HCT116 (cell line): ENCODE measurements around the gene TAX1BP1. TPM values are rescaled to one million over a fixed set of nuclear protein-coding genes. Genes with fewer than 3 reads are reported as not detected.

Experiments used
- ATAC-seq: fragments of 200-7000 bp; cut with Tn5 transposase; 2 replicates; pipeline ENCODE4 v1.9.1; 2020; ENCODE audit warnings: mild to moderate bottlenecking, moderate library complexity
- BruUV-seq: library from RNA; stranded (reverse); fragments of 400-500 nt; replicated peaks from 2 replicates; lab custom pipeline; 2021; lab: Mats Ljungman, UMichigan
- CTCF ChIA-PET: fragments of 300-600 bp; sonication (Branson Sonifier 250); formaldehyde crosslinking; loops from one replicate; lab custom pipeline; 2021; ENCODE audit warnings: antibody characterized with exemption; lab: Charles Lee
- POLR2A ChIA-PET: fragments of 300-600, 350-600 bp; sonication (Branson Sonifier 250); formaldehyde crosslinking; loops from one replicate; lab custom pipeline; 2021; ENCODE audit warnings: antibody characterized with exemption; lab: Charles Lee
- RAD21 ChIA-PET, 2 experiments: fragments of 300-600 bp; sonication (Branson Sonifier 250); formaldehyde crosslinking; loops; one replicate each; lab custom pipeline; 2023; ENCODE audit warnings: low total read pairs in 2 of 2; ENCODE audit not compliant: uncharacterized antibody in 2 of 2, unreplicated experiment in 2 of 2, low non-redundant PET in 1 of 2; lab: Charles Lee
- DNase-seq: peaks from one replicate; pipeline ENCODE4 v3.0.0-alpha.2; 2010; ENCODE audit warnings: low read depth, low spot score
- H2AFZ ChIP-seq: fragments of 200-600 bp; shearing (Covaris generic), sonication (generic); 2 replicates; pipeline ENCODE4 v1.6.1; 2017; ENCODE audit warnings: low read depth, mixed run types, mixed read lengths, antibody characterized with exemption, low read length; ENCODE audit not compliant: poor library complexity, severe bottlenecking
- H3K27ac ChIP-seq: 2 replicates; pipeline ENCODE4 v1.5.1; 2012; ENCODE audit warnings: low read depth, low read length
- H3K27me3 ChIP-seq: fragments of 200-600 bp; sonication (generic); 2 replicates; pipeline ENCODE4 v1.6.1; 2016; ENCODE audit warnings: mixed run types, low read length, mixed read lengths; ENCODE audit not compliant: insufficient read depth
- H3K36me3 ChIP-seq, 2 experiments: fragments of 200-500 bp in 1 of 2; fragments of 200-600 bp in 1 of 2; sonication (Bioruptor generic) in 1 of 2; sonication (generic) in 1 of 2; 2 replicates each; pipeline versions ENCODE4 v1.5.1 to v1.6.1; 2014 to 2016; ENCODE audit warnings: low read length in 2 of 2, inconsistent platforms in 1 of 2, mixed read lengths in 1 of 2, mixed run types in 1 of 2; ENCODE audit not compliant: insufficient read depth in 2 of 2, control insufficient read depth in 1 of 2
- H3K4me1 ChIP-seq, 2 experiments: fragments of 200-600 bp in 1 of 2; sonication (generic) in 1 of 2; 2 replicates each; pipeline versions ENCODE4 v1.5.1 to v1.6.1; 2012 to 2017; ENCODE audit warnings: low read length in 2 of 2, inconsistent platforms in 1 of 2, mild to moderate bottlenecking in 1 of 2, mixed read lengths in 1 of 2, mixed run types in 1 of 2, moderate library complexity in 1 of 2; ENCODE audit not compliant: insufficient read depth in 2 of 2, control insufficient read depth in 1 of 2
- H3K4me2 ChIP-seq: fragments of 200-600 bp; sonication (generic); 2 replicates; pipeline ENCODE4 v1.6.1; 2017; ENCODE audit warnings: mixed run types, low read length, mixed read lengths
- H3K4me3 ChIP-seq, 2 experiments: fragments of 200-600 bp in 1 of 2; sonication (generic) in 1 of 2; replicated peaks in 1 of 2; 2 replicates each; pipeline ENCODE4 v1.5.1; 2011 to 2016; ENCODE audit warnings: low read length in 2 of 2, control low read depth in 1 of 2, low read depth in 1 of 2, mild to moderate bottlenecking in 1 of 2, mixed read lengths in 1 of 2, mixed run types in 1 of 2
- H3K79me2 ChIP-seq: fragments of 200-600 bp; sonication (generic); 2 replicates; pipeline ENCODE4 v1.6.1; 2017; ENCODE audit warnings: mild to moderate bottlenecking, mixed run types, low read length, moderate library complexity, mixed read lengths; ENCODE audit not compliant: insufficient read depth
- H3K9ac ChIP-seq: fragments of 200-600 bp; sonication (generic); 2 replicates; pipeline ENCODE4 v1.6.1; 2016; ENCODE audit warnings: low read length, mixed read lengths
- H3K9me2 ChIP-seq: fragments of 200-600 bp; sonication (generic), shearing (Covaris generic); 2 replicates; pipeline ENCODE4 v1.6.1; 2017; ENCODE audit warnings: mixed run types, mild to moderate bottlenecking, moderate library complexity; ENCODE audit not compliant: insufficient read depth
- H3K9me3 ChIP-seq, 2 experiments: fragments of 200-500 bp in 1 of 2; fragments of 200-600 bp in 1 of 2; sonication (Bioruptor generic) in 1 of 2; sonication (generic) in 1 of 2; 2 replicates each; pipeline ENCODE4 v1.6.1; 2014 to 2017; ENCODE audit warnings: low read length in 2 of 2, mixed read lengths in 2 of 2, inconsistent platforms in 1 of 2, low read depth in 1 of 2, mild to moderate bottlenecking in 1 of 2, mixed run types in 1 of 2, moderate library complexity in 1 of 2; ENCODE audit not compliant: control insufficient read depth in 1 of 2, insufficient read depth in 1 of 2
- H4K20me1 ChIP-seq: fragments of 200-600 bp; sonication (generic), shearing (Covaris generic); 2 replicates; pipeline ENCODE4 v1.6.1; 2017; ENCODE audit warnings: mixed run types, mild to moderate bottlenecking, moderate library complexity; ENCODE audit not compliant: insufficient read depth
- ATF3 ChIP-seq: IDR thresholded peaks from 2 replicates; pipeline ENCODE4 v1.6.1; 2012
- CTCF ChIP-seq, 3 experiments: fragments of 200-600 bp in 1 of 3; sonication (generic) in 1 of 3; IDR thresholded peaks in 2 of 3; conservative IDR thresholded peaks in 1 of 3; 2 replicates each; pipeline ENCODE4 v1.5.1; 2012 to 2017; ENCODE audit warnings: low read depth in 2 of 3, low read length in 2 of 3, antibody characterized with exemption in 1 of 3, borderline replicate concordance in 1 of 3, control low read depth in 1 of 3, mild to moderate bottlenecking in 1 of 3, mixed read lengths in 1 of 3, mixed run types in 1 of 3, moderate library complexity in 1 of 3; ENCODE audit not compliant: insufficient read depth in 1 of 3
- ELF1 ChIP-seq: IDR thresholded peaks from 2 replicates; pipeline ENCODE4 v1.6.1; 2012; ENCODE audit warnings: low read depth, borderline replicate concordance
- EZH2phosphoT487 ChIP-seq: fragments of 200-600 bp; IDR thresholded peaks from 2 replicates; pipeline ENCODE4 v1.6.1; 2018; ENCODE audit warnings: antibody characterized with exemption, borderline replicate concordance
- FOSL1 ChIP-seq: IDR thresholded peaks from 2 replicates; pipeline ENCODE4 v1.6.1; 2012; ENCODE audit warnings: low read depth
- SIN3A ChIP-seq: IDR thresholded peaks from 2 replicates; pipeline ENCODE4 v1.6.1; 2012; ENCODE audit warnings: low read depth
- ZBTB33 ChIP-seq: IDR thresholded peaks from 2 replicates; pipeline ENCODE4 v1.6.1; 2011; ENCODE audit warnings: mild to moderate bottlenecking, low read length, moderate library complexity; ENCODE audit not compliant: insufficient replicate concordance; ENCODE audit errors: extremely low read depth
- ZFX ChIP-seq: fragments of 450-650 bp; IDR thresholded peaks from 2 replicates; pipeline ENCODE4 v1.6.1; 2017
- ZNF274 ChIP-seq: fragments of 200-500 bp; sonication (Bioruptor generic); IDR thresholded peaks from 2 replicates; pipeline ENCODE4 v1.6.1; 2014; ENCODE audit warnings: mild to moderate bottlenecking, low read depth, low read length, inconsistent platforms
- intact Hi-C: fragments of 100-400 bp; cut with micrococcal nuclease; formaldehyde crosslinking; loops from 2 replicates; pipeline ENCODE4 v1.10.0; 2022
- total RNA-seq: library from RNA; stranded (reverse); gene quantifications from one replicate; pipeline ENCODE4 v1.2.1, GENCODE V29; 2021; ENCODE audit not compliant: unreplicated experiment

TAX1BP1 gene
- total RNA-seq, 1 experiment from 2014 or later = 68.1 TPM

- Histone ChIP-seq H3K79me2 (no peaks in the 10 kb centered on the region), H4K20me1 (no peaks in the 10 kb centered on the region), H3K9ac (no peak overlapping the region), H3K9me3 (no peaks in the 10 kb centered on the region), H3K36me3 (no peaks in the 10 kb centered on the region), H3K27me3 (no peaks in the 10 kb centered on the region), H3K4me2 (no peak overlapping the region), H2AFZ (no peak overlapping the region), H3K4me3 (no peak overlapping the region), H3K27ac (no peak overlapping the region), H3K9me2 (no peaks in the 10 kb centered on the region), H3K4me1 (no peaks in the 10 kb centered on the region)
- POLR2A ChIA-PET = no interaction called here
- RAD21 ChIA-PET = no interaction called here
- no TSS peak for BruUV-seq
- TF ChIP-seq ZFX (no peak), FOSL1 (no peak), CTCF (IDR thresholded peaks at IDR 0.05 in 2 of 3, conservative IDR thresholded peaks at IDR 0.05 in 1 of 3; ENCODE audit: borderline replicate concordance in 1 of 3, insufficient read depth in 1 of 3, low read depth in 2 of 3, low read length in 2 of 3) (no peak), SIN3A (no peak), ELF1 (no peak), ATF3 (no peak), ZNF274 (no peak), ZBTB33 (no peak), EZH2phosphoT487 (no peak)
- CTCF ChIA-PET = no interaction called here
- DNase-seq = no peak
- ATAC-seq = no peak
- intact Hi-C loops = no loop called here
Measured at GRCh38 chr7:27863880-27864279, 123.9 kb downstream of the TAX1BP1 start.
